ENCODE data around the gene MOK.

Gene MOK

GRCh38 chr14:102200690-102201352 is 104.1 kb downstream of the MOK start:
- in situ Hi-C loops (cut with MboI; ENCODE audit: low sequenced_read_pairs, unreplicated experiment), result no loop called here
- TF ChIP-seq CTCF (IDR thresholded peaks at IDR 0.05; ENCODE audit: borderline replicate concordance, control extremely low read depth, extremely low read depth, insufficient read depth, missing control alignments), result no peak
- no peak for DNase-seq (ENCODE audit: low spot score)

DNA sequence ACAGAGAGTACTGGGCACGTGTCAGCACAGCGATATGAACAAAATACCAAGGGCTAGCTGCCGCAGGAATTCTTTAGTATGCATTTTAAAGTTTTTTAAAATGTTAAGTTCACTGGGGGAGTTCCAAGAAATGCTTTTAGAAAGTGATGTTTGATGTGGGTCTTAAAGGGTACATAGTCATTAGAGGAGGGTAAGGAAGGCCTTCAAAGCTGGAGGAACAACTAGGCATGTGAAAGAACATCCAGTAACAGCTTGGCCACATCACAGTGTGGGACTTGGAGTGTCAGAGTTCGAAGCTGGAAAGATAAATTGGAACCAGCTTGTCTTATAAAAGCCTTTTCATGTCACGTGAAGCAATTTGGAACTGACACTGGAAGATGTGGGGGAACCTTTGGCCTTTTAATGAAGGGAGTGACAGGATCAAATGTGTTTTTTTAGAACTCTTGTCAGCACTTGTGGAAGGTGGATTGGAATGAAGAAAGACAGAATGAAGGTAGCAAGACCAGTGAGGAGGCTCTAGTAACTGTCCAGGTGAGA is 107.6 kb downstream of the MOK start:
- in situ Hi-C loops (cut with MboI; ENCODE audit: low sequenced_read_pairs, unreplicated experiment), result no loop called here
- DNase-seq (ENCODE audit: low spot score), result no peak
- TF ChIP-seq CTCF (IDR thresholded peaks at IDR 0.05; ENCODE audit: borderline replicate concordance, control extremely low read depth, extremely low read depth, insufficient read depth, missing control alignments), result no peak

DNA sequence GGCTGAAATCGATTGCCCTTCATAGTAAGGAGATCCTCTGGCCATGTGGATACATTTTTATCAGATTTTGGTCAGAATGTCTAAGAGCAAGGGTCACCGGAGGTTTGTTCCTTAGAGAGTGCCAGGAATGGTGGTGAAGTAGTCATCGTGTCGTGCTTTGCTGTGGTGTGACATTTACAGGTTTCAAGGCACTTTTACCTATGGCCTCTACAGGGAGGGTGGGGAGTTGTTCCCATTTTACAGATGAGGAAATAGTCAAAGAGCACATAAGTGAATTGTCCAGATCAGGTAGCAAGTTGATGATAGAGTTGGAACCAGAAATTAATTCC is 108.1 kb downstream of the MOK start:
- in situ Hi-C loops (cut with MboI; ENCODE audit: low sequenced_read_pairs, unreplicated experiment), result no loop called here
- no peak for DNase-seq (ENCODE audit: low spot score)
- no peak for TF ChIP-seq CTCF (IDR thresholded peaks at IDR 0.05; ENCODE audit: borderline replicate concordance, control extremely low read depth, extremely low read depth, insufficient read depth, missing control alignments)

- in situ Hi-C loops (cut with MboI; ENCODE audit: low sequenced_read_pairs, unreplicated experiment), result no loop called here
- TF ChIP-seq CTCF (IDR thresholded peaks at IDR 0.05; ENCODE audit: borderline replicate concordance, control extremely low read depth, extremely low read depth, insufficient read depth, missing control alignments), result no peak
These were observed 108.7 kb downstream of the MOK start for GRCh38 chr14:102196039-102196901.

DNA sequence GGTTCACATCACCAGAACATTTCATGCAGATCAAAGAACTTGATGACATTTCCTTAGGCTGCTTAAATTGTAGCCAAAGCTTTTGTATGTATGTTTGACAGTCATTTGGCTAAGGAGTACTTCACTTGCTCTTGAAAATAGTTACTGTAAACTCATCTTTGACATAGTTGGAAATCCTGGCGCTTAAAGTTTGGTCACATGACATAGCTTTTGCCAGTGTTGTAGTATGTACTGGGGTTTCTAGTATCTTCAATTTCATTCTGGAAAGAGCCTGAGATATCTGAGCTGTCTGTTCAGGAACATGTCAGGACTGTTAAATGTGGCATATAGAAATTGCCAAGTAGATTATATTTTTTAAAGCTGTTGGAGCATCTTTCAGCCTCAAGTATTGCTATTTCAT is 109.5 kb downstream of the MOK start:
- no peak for TF ChIP-seq CTCF (IDR thresholded peaks at IDR 0.05; ENCODE audit: borderline replicate concordance, control extremely low read depth, extremely low read depth, insufficient read depth, missing control alignments)
- in situ Hi-C loops (cut with MboI; ENCODE audit: low sequenced_read_pairs, unreplicated experiment), result no loop called here

More at GRCh38 chr14:102196039-102196901, 108.7 kb downstream of the MOK start:
- DNase-seq (ENCODE audit: low spot score), result no peak

GRCh38 chr14:102194856-102195255 is 110.1 kb downstream of the MOK start:
- in situ Hi-C loops (cut with MboI; ENCODE audit: low sequenced_read_pairs, unreplicated experiment), result no loop called here
- TF ChIP-seq CTCF (IDR thresholded peaks at IDR 0.05; ENCODE audit: borderline replicate concordance, control extremely low read depth, extremely low read depth, insufficient read depth, missing control alignments), result no peak
- DNase-seq (ENCODE audit: low spot score), result no peak

More for the DNA sequence above, 109.5 kb downstream of the MOK start:
- no peak for DNase-seq (ENCODE audit: low spot score)

All from GM13976 (cell line).